Measurements from ENCODE around the gene SETDB2. TPM values are rescaled to one million over a fixed set of nuclear protein-coding genes. Genes with fewer than 3 reads are reported as not detected.

SETDB2 gene
- total RNA-seq, 1 donor = 13.8 TPM

DNA sequence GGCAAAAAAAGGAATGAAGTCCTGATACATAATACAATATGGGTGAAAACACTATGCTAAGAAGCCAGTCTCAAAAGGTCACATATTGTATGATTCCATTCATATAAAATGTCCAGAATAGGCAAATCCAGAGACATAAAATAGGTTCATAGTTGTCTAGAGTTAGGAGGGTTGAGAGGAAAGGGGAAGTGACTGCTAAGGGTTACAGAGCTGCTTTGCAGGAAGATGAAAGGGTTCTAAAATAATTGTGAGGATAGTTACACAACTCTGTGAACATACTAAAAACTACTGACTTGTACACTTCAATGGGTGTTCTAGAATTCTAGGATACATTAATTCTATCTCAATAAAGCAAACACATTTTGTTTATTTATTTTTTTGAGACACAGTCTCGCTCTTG lies 25.9 kb upstream of the SETDB2 start:
- Histone ChIP-seq H3K4me3 (ENCODE audit: insufficient read depth, low read length) (no peak overlapping the region), H3K9me3 (ENCODE audit: low read depth, low read length) (no peaks in the 10 kb centered on the region), H3K27me3 (ENCODE audit: insufficient read depth, low read length) (no peaks in the 10 kb centered on the region), H3K36me3 (ENCODE audit: insufficient read depth, low read length) (no peaks in the 10 kb centered on the region), H3K4me2 (ENCODE audit: insufficient read depth, low read length) (no peak overlapping the region), H3K4me1 (ENCODE audit: insufficient read depth, low read length) (peaks cover 5% of the 10 kb centered on the region), H2AFZ (ENCODE audit: low read length) (no peak overlapping the region), H3K27ac (ENCODE audit: low read depth, low read length) (no peak overlapping the region), H3K79me2 (ENCODE audit: insufficient read depth, low read length) (no peaks in the 10 kb centered on the region), H4K20me1 (ENCODE audit: insufficient read depth, low read length) (no peaks in the 10 kb centered on the region)
- no peak for DNase-seq (ENCODE audit: insufficient read length, low spot score, missing footprints)
- TF ChIP-seq, protein P1, sequence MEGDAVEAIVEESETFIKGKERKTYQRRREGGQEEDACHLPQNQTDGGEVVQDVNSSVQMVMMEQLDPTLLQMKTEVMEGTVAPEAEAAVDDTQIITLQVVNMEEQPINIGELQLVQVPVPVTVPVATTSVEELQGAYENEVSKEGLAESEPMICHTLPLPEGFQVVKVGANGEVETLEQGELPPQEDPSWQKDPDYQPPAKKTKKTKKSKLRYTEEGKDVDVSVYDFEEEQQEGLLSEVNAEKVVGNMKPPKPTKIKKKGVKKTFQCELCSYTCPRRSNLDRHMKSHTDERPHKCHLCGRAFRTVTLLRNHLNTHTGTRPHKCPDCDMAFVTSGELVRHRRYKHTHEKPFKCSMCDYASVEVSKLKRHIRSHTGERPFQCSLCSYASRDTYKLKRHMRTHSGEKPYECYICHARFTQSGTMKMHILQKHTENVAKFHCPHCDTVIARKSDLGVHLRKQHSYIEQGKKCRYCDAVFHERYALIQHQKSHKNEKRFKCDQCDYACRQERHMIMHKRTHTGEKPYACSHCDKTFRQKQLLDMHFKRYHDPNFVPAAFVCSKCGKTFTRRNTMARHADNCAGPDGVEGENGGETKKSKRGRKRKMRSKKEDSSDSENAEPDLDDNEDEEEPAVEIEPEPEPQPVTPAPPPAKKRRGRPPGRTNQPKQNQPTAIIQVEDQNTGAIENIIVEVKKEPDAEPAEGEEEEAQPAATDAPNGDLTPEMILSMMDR (IDR thresholded peaks at IDR 0.05; ENCODE audit: extremely low read depth, low read depth, low read length) = no peak

- Histone ChIP-seq H3K4me2 (ENCODE audit: insufficient read depth, low read length) (peak overlapping the region; percentile 19), H3K4me3 (ENCODE audit: insufficient read depth, low read length) (no peak overlapping the region), H3K36me3 (ENCODE audit: insufficient read depth, low read length) (no peaks in the 10 kb centered on the region), H2AFZ (ENCODE audit: low read length) (no peak overlapping the region), H4K20me1 (ENCODE audit: insufficient read depth, low read length) (no peaks in the 10 kb centered on the region), H3K4me1 (ENCODE audit: insufficient read depth, low read length) (peaks cover 5% of the 10 kb centered on the region), H3K9me3 (ENCODE audit: low read depth, low read length) (no peaks in the 10 kb centered on the region), H3K27ac (ENCODE audit: low read depth, low read length) (no peak overlapping the region), H3K27me3 (ENCODE audit: insufficient read depth, low read length) (no peaks in the 10 kb centered on the region), H3K79me2 (ENCODE audit: insufficient read depth, low read length) (no peaks in the 10 kb centered on the region)
- TF ChIP-seq, protein P1 (IDR thresholded peaks at IDR 0.05; ENCODE audit: extremely low read depth, low read depth, low read length) = no peak
- no peak for DNase-seq (ENCODE audit: insufficient read length, low spot score, missing footprints)
Measured at GRCh38 chr13:49419276-49419675, 24.8 kb upstream of the SETDB2 start.

DNA sequence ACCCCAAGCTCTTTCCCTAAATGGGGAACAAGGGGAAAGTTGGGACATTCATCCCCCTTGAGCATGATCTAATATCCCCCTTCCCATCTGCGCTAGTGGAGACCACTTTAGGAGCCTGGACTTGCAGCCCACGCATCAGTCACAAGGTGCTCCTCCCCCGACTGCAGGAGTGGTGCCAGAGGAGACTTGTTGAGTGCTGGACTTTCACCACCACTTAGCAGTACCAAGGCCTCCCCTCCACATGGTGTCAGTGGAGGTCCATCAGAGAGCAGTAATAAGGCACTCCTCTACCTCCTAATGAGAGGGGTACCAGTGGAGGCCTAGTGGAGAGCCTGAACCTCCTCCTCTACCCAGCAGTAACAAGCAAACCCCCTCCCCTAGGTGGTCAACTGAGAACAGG lies 22.7 kb upstream of the SETDB2 start:
- Histone ChIP-seq H3K4me1 (ENCODE audit: insufficient read depth, low read length) (peaks cover 5% of the 10 kb centered on the region), H4K20me1 (ENCODE audit: insufficient read depth, low read length) (no peaks in the 10 kb centered on the region), H3K4me2 (ENCODE audit: insufficient read depth, low read length) (no peak overlapping the region), H3K9me3 (ENCODE audit: low read depth, low read length) (no peaks in the 10 kb centered on the region), H3K36me3 (ENCODE audit: insufficient read depth, low read length) (no peaks in the 10 kb centered on the region), H3K27ac (ENCODE audit: low read depth, low read length) (no peak overlapping the region), H2AFZ (ENCODE audit: low read length) (no peak overlapping the region), H3K79me2 (ENCODE audit: insufficient read depth, low read length) (no peaks in the 10 kb centered on the region), H3K27me3 (ENCODE audit: insufficient read depth, low read length) (no peaks in the 10 kb centered on the region), H3K4me3 (ENCODE audit: insufficient read depth, low read length) (no peak overlapping the region)
- TF ChIP-seq, protein P1 (IDR thresholded peaks at IDR 0.05; ENCODE audit: extremely low read depth, low read depth, low read length) = no peak
- no peak for DNase-seq (ENCODE audit: insufficient read length, low spot score, missing footprints)

GRCh38 chr13:49424011-49424560 lies 20.0 kb upstream of the SETDB2 start:
- H3K79me2 ChIP-seq (ENCODE audit: insufficient read depth, low read length) = no peaks in the 10 kb centered on the region
- no peaks in the 10 kb centered on the region for H3K36me3 ChIP-seq (ENCODE audit: insufficient read depth, low read length)
- H3K4me1 ChIP-seq (ENCODE audit: insufficient read depth, low read length) = peaks cover 5% of the 10 kb centered on the region
- no peak overlapping the region for H2AFZ ChIP-seq (ENCODE audit: low read length)
- H3K9me3 ChIP-seq (ENCODE audit: low read depth, low read length) = no peaks in the 10 kb centered on the region
- no peak for DNase-seq (ENCODE audit: insufficient read length, low spot score, missing footprints)
- no peak overlapping the region for H3K27ac ChIP-seq (ENCODE audit: low read depth, low read length)
- no peak overlapping the region for H3K4me3 ChIP-seq (ENCODE audit: insufficient read depth, low read length)
- no peak overlapping the region for H3K4me2 ChIP-seq (ENCODE audit: insufficient read depth, low read length)
- no peaks in the 10 kb centered on the region for H3K27me3 ChIP-seq (ENCODE audit: insufficient read depth, low read length)
- TF ChIP-seq, protein P1 (IDR thresholded peaks at IDR 0.05; ENCODE audit: extremely low read depth, low read depth, low read length) = no peak
- H4K20me1 ChIP-seq (ENCODE audit: insufficient read depth, low read length) = no peaks in the 10 kb centered on the region
